Esophagus muscularis mucosa (tissue), 4 donors: ENCODE results near the gene SGK1.

Experiments used
- CTCF ChIP-seq, 3 experiments: fragments of 200-600 bp in 2 of 3; fragments of 450-650 bp in 1 of 3; sonication (generic) in 2 of 3; IDR thresholded peaks; one replicate each; pipeline ENCODE4 v1.5.1; 2017 to 2019; ENCODE audit warnings: antibody characterized with exemption in 3 of 3, mild to moderate bottlenecking in 2 of 3, moderate library complexity in 1 of 3
- EP300 ChIP-seq: sonication (generic); formaldehyde crosslinking; IDR thresholded peaks from one replicate; pipeline ENCODE4 v1.6.1; 2017; ENCODE audit warnings: antibody characterized with exemption
- POLR2AphosphoS5 ChIP-seq, 2 donors: sonication (generic); formaldehyde crosslinking; IDR thresholded peaks; one replicate each; pipeline ENCODE4 v1.6.1; 2017; ENCODE audit warnings: antibody characterized with exemption in 2 of 2

GRCh38 chr6:134183844-134184243 lies 134.1 kb downstream of the SGK1 start:
- no peak for TF ChIP-seq CTCF (IDR thresholded peaks at IDR 0.05)
- TF ChIP-seq EP300 = no peak
- no peak for TF ChIP-seq POLR2AphosphoS5 (IDR thresholded peaks at IDR 0.05)
